GM12865 (cell line): ENCODE data around the gene RGS6.

ENCODE experiments used
- DNase-seq: peaks from one replicate; pipeline ENCODE4 v3.0.0; 2010; ENCODE audit warnings: low read depth
- H3K4me3 ChIP-seq: 2 replicates; pipeline ENCODE4 v1.5.1; 2011; ENCODE audit warnings: mild to moderate bottlenecking, low read depth, low read length, control low read depth
- TF ChIP-seq, protein P1 (sequence below): IDR thresholded peaks from 2 replicates; pipeline ENCODE4 v1.5.1; 2011; ENCODE audit warnings: low read length, control low read depth, low read depth, inconsistent platforms; ENCODE audit not compliant: insufficient read depth; ENCODE audit errors: missing control alignments

The RGS6 gene

GRCh38 chr14:72142328-72142727, 210.1 kb downstream of the RGS6 start:
- TF ChIP-seq, protein P1, sequence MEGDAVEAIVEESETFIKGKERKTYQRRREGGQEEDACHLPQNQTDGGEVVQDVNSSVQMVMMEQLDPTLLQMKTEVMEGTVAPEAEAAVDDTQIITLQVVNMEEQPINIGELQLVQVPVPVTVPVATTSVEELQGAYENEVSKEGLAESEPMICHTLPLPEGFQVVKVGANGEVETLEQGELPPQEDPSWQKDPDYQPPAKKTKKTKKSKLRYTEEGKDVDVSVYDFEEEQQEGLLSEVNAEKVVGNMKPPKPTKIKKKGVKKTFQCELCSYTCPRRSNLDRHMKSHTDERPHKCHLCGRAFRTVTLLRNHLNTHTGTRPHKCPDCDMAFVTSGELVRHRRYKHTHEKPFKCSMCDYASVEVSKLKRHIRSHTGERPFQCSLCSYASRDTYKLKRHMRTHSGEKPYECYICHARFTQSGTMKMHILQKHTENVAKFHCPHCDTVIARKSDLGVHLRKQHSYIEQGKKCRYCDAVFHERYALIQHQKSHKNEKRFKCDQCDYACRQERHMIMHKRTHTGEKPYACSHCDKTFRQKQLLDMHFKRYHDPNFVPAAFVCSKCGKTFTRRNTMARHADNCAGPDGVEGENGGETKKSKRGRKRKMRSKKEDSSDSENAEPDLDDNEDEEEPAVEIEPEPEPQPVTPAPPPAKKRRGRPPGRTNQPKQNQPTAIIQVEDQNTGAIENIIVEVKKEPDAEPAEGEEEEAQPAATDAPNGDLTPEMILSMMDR = no peak
- H3K4me3 ChIP-seq = no peak overlapping the region
- DNase-seq = no peak

GRCh38 chr14:72146241-72146640, 214.0 kb downstream of the RGS6 start:
- no peak for DNase-seq
- TF ChIP-seq, protein P1 = no peak
- no peak overlapping the region for H3K4me3 ChIP-seq

DNA sequence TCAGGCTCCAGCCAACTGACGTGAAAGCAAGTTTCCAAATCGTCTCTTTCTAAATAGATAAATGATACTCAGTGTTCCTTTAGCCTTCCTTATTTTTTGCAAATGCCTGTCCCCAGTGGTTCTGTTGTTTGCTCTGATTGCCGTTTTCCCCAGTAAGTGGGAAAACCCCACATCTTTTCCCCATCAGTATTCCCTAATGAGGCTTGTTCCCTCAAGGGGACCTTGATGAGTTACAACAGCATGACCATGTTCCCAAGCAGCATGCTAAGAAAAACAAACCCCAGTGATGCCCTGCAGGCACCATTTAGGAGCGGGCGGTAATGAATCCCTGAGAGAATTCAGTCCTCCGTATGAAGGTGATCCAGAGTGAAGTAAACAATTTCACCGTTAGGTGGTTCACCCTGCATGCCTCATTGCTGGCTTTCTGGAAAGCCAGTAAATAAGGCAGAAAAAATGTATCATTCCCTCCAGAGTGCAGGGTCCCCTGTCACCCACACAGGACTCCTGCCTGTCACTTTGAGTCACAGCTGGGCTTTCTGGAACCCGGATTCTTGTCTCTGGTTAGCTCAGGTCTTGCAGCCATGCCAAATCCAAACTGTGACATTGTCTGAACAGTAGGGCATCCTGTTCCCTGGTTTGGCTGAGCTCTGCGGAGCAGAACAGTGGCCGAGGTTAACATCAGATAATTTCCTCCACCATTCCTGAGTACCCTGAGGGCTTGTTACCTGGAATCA, 222.6 kb downstream of the RGS6 start:
- TF ChIP-seq, protein P1 = no peak

DNA sequence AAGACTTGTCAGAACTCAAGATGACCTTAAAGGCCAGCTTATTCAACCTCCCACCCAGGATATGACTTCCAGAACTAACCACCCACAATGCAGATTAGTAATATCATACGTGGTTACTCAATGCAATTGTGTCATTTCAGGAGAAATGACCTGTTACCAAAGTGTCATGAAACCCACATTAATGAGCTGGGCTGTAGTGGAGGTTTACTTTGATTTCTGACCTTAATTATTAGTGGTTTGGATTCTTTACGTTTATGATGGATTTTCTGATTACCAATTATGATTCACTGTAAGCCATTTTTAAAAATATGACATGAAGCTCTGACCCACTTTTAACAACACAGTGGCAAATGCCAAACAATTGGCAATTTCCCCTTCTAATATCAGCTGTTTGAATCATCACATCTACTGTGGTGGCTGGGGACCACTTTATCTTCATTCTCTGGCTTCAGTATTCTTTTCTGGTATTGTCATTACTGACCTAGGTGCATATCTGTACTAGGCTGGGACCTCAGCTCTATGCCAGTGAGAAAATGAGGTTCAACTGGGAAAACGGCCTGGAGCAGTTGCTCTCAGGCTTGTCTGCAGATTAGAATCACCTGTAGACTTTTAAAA, 223.3 kb downstream of the RGS6 start:
- TF ChIP-seq, protein P1 = no peak
- peak; percentile 64 for DNase-seq

More for the DNA sequence above, 222.6 kb downstream of the RGS6 start:
- H3K4me3 ChIP-seq = no peak overlapping the region
- DNase-seq = no peak

DNA sequence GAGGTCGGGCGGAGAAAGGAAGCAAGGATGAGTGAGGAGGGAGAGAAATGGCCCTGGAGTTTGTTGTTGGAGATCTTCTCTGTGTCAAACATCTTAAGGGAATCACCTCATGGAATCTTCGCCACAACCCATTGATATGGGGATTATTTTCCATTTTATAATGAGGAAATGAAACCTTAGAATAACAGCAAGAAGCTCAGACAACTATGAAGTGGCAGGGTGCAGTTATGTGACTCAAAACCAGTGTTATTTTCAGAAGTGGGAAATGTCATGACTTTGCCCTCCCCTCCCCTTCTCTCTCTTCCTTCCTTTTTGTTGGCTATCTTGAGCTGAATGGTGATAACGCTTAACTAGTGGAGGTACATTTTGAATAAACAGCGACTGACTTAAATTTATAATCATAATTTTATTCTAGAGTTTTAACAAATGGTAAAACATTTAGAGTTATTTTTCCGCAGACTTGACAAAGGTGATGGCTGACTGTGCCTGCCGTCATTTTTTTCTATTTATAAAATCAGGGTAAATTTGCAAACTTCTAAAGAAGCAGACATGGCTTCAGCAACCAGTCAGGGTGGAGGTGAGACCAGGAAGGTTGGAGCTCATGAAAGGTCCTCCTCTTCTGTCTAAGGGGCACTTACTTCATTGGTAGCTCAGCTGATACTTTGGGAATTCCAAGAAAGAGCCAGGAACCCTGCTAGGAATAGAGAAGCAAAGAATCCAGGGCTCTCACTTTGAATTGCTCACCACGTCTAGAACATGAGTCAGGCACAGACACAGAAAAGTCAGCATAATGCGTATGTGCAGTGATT, 232.4 kb downstream of the RGS6 start:
- no peak overlapping the region for H3K4me3 ChIP-seq
- TF ChIP-seq, protein P1 = no peak
- peak; percentile 54 for DNase-seq

More for the DNA sequence above, 223.3 kb downstream of the RGS6 start:
- no peak overlapping the region for H3K4me3 ChIP-seq

- no peak overlapping the region for H3K4me3 ChIP-seq
- no peak for DNase-seq
- TF ChIP-seq, protein P1 = no peak
Measured at GRCh38 chr14:72165229-72165698, 233.0 kb downstream of the RGS6 start.
